Keratinocyte (primary cell): Measurements from ENCODE around the gene EDN2. TPM values are rescaled to one million over a fixed set of nuclear protein-coding genes. Genes with fewer than 3 reads are reported as not detected.

ENCODE experiments used
- DNase-seq: peaks from one replicate; pipeline ENCODE4 v3.0.0-alpha.2; 2011; ENCODE audit warnings: low read depth, missing footprints, low spot score
- FAIRE-seq: peaks from 2 replicates; lab custom pipeline; 2011; peaks lifted over from hg19 to GRCh38; lab: Jason Lieb, UNC
- H2AFZ ChIP-seq: 2 replicates; pipeline ENCODE4 v1.6.0; 2012; ENCODE audit warnings: low read length, control low read depth, inconsistent platforms; ENCODE audit not compliant: control insufficient read depth
- H3K27ac ChIP-seq: 2 replicates; pipeline ENCODE4 v1.5.1; 2011; ENCODE audit warnings: low read length; ENCODE audit not compliant: control insufficient read depth, insufficient read depth
- H3K27me3 ChIP-seq: 3 replicates; pipeline ENCODE4 v1.6.0; 2011; ENCODE audit warnings: low read length; ENCODE audit not compliant: control insufficient read depth, insufficient read depth; ENCODE audit errors: extremely low read depth
- H3K36me3 ChIP-seq, 2 experiments: 2 replicates in 1 of 2; 3 replicates in 1 of 2; pipeline ENCODE4 v1.5.1; 2011; ENCODE audit warnings: low read length in 2 of 2, mild to moderate bottlenecking in 1 of 2; ENCODE audit not compliant: control insufficient read depth in 2 of 2, insufficient read depth in 2 of 2; ENCODE audit errors: extremely low read depth in 1 of 2
- H3K4me1 ChIP-seq: 3 replicates; pipeline ENCODE4 v1.5.1; 2011; ENCODE audit warnings: low read length; ENCODE audit not compliant: control insufficient read depth, insufficient read depth; ENCODE audit errors: extremely low read depth
- H3K4me2 ChIP-seq: 3 replicates; pipeline ENCODE4 v1.6.0; 2011; ENCODE audit warnings: low read depth, low read length; ENCODE audit not compliant: control insufficient read depth, insufficient read depth; ENCODE audit errors: extremely low read depth
- H3K4me3 ChIP-seq, 3 experiments: fragments of 200-600 bp in 1 of 3; sonication (generic) in 1 of 3; 2 replicates in 2 of 3; 3 replicates in 1 of 3; pipeline ENCODE4 v1.5.1; 2011 to 2016; ENCODE audit warnings: low read length in 3 of 3, mild to moderate bottlenecking in 3 of 3, control low read depth in 2 of 3, inconsistent platforms in 1 of 3, low read depth in 1 of 3, mixed read lengths in 1 of 3, mixed run types in 1 of 3, moderate library complexity in 1 of 3; ENCODE audit not compliant: control insufficient read depth in 2 of 3, insufficient read depth in 2 of 3; ENCODE audit errors: extremely low read depth in 1 of 3
- H3K79me2 ChIP-seq: 2 replicates; pipeline ENCODE4 v1.6.0; 2012; ENCODE audit warnings: low read length; ENCODE audit not compliant: control insufficient read depth, insufficient read depth
- H3K9ac ChIP-seq: 3 replicates; pipeline ENCODE4 v1.6.0; 2011; ENCODE audit warnings: low read length; ENCODE audit not compliant: control insufficient read depth, insufficient read depth; ENCODE audit errors: extremely low read depth
- H3K9me1 ChIP-seq: 3 replicates; pipeline ENCODE4 v1.6.0; 2011; ENCODE audit warnings: low read length; ENCODE audit not compliant: control insufficient read depth, insufficient read depth; ENCODE audit errors: extremely low read depth
- H3K9me3 ChIP-seq: 2 replicates; pipeline ENCODE4 v1.5.1; 2012; ENCODE audit warnings: low read depth, low read length; ENCODE audit not compliant: control insufficient read depth
- H4K20me1 ChIP-seq: 3 replicates; pipeline ENCODE4 v1.6.0; 2011; ENCODE audit warnings: low read length; ENCODE audit not compliant: control insufficient read depth, insufficient read depth; ENCODE audit errors: extremely low read depth
- CTCF ChIP-seq, 3 experiments: IDR thresholded peaks in 1 of 3; conservative IDR thresholded peaks in 1 of 3; optimal IDR thresholded peaks in 1 of 3; 2 replicates in 2 of 3; 3 replicates in 1 of 3; pipeline versions ENCODE3 to v1.5.1; 2011; ENCODE audit warnings: low read length in 3 of 3, mild to moderate bottlenecking in 3 of 3, moderate library complexity in 2 of 3, control low read depth in 1 of 3, inconsistent platforms in 1 of 3; ENCODE audit not compliant: insufficient read depth in 2 of 3; ENCODE audit errors: extremely low read depth in 1 of 3
- EZH2 ChIP-seq: IDR thresholded peaks from one replicate; pipeline ENCODE4 v1.6.1; 2012; ENCODE audit warnings: inconsistent platforms, mild to moderate bottlenecking, low read length, moderate library complexity
- dilution Hi-C: fragments of 300-500 bp; cut with MboI; formaldehyde crosslinking; loops from one replicate; pipeline ENCODE4 v1.7.0; 2020; ENCODE audit warnings: low sequenced_read_pairs; ENCODE audit not compliant: extremely low pct_ligation_motif_present
- polyA plus RNA-seq, 5 experiments: library from polyadenylated mRNA; depleted of rRNA in 3 of 5; stranded (reverse) in 3 of 5; stranded (forward) in 1 of 5; unstranded in 1 of 5; fragments of >200 nt; gene quantifications; 1 replicate in 1 of 5; 2 replicates in 3 of 5; 3 replicates in 1 of 5; pipeline versions ENCODE4 v1.2.1 to v1.2.3, GENCODE V29; 2011 to 2012; ENCODE audit warnings: missing spikeins in 2 of 5, low read depth in 1 of 5, low replicate concordance in 1 of 5

The EDN2 gene
- polyA plus RNA-seq, 1 donor (not counting 4 experiments of a cell fraction or from before 2014, with no cell fraction given): 0.34 TPM

GRCh38 chr1:41526956-41527561, 42.6 kb upstream of the EDN2 start:
- H3K27ac ChIP-seq: no peak overlapping the region
- no peaks in the 10 kb centered on the region for H3K9me3 ChIP-seq
- H3K4me1 ChIP-seq: no peaks in the 10 kb centered on the region
- dilution Hi-C loops: no loop called here
- FAIRE-seq (no peak), DNase-seq (no peak)
- H2AFZ ChIP-seq: no peak overlapping the region
- H3K27me3 ChIP-seq: peaks cover 3% of the 10 kb centered on the region
- no peaks in the 10 kb centered on the region for H4K20me1 ChIP-seq
- no peak overlapping the region for H3K4me3 ChIP-seq
- no peaks in the 10 kb centered on the region for H3K79me2 ChIP-seq
- no peaks in the 10 kb centered on the region for H3K36me3 ChIP-seq
- H3K9me1 ChIP-seq: no peaks in the 10 kb centered on the region
- TF ChIP-seq EZH2 (no peak), CTCF (optimal IDR thresholded peaks at IDR 0.05 in 1 of 3, IDR thresholded peaks at IDR 0.05 in 1 of 3, conservative IDR thresholded peaks at IDR 0.05 in 1 of 3; ENCODE audit: extremely low read depth in 1 of 3, insufficient read depth in 2 of 3, low read length in 3 of 3) (no peak)
- no peak overlapping the region for H3K4me2 ChIP-seq
- H3K9ac ChIP-seq: no peak overlapping the region

DNA sequence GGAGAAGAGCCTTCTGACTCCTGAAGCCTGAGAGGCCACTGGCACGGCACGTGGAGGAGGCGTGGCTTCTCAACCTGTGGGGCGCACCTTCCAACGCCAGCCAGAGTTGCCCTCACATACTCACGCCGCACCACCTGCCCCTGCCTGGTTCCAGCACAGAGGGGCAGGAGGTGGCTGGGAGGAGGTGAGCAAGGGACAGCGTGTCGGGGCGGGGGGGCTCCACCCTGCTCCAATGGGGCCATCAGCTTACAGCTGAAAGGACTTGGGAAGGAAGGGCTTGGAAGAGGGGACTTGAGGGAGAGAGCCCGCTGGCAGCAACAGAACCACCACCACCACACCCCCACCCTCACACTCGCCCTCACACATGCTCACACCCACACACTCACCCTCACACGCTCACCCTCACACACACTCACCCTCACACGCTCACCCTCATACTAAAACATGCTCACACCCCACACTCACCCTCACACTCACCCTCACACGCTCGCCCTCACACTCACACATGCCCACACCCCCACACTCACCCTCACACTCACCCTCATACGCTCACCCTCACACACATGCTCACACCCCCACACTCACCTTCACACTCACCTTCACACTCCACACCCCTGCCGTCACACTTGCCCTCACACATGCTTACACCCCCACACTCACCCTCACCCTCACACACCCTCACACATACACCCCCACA, 41.6 kb upstream of the EDN2 start:
- FAIRE-seq (no peak), DNase-seq (no peak)
- peaks cover 3% of the 10 kb centered on the region for H3K27me3 ChIP-seq
- no peaks in the 10 kb centered on the region for H3K79me2 ChIP-seq
- TF ChIP-seq CTCF (optimal IDR thresholded peaks at IDR 0.05 in 1 of 3, IDR thresholded peaks at IDR 0.05 in 1 of 3, conservative IDR thresholded peaks at IDR 0.05 in 1 of 3; ENCODE audit: extremely low read depth in 1 of 3, insufficient read depth in 2 of 3, low read length in 3 of 3): no peak
- TF ChIP-seq EZH2: no peak
- no peak overlapping the region for H3K27ac ChIP-seq
- dilution Hi-C loops: no loop called here
- no peaks in the 10 kb centered on the region for H4K20me1 ChIP-seq
- no peaks in the 10 kb centered on the region for H3K4me1 ChIP-seq
- no peaks in the 10 kb centered on the region for H3K36me3 ChIP-seq
- H3K9me3 ChIP-seq: no peaks in the 10 kb centered on the region
- no peak overlapping the region for H3K4me3 ChIP-seq
- no peaks in the 10 kb centered on the region for H3K9me1 ChIP-seq
- no peak overlapping the region for H2AFZ ChIP-seq
- no peak overlapping the region for H3K4me2 ChIP-seq
- H3K9ac ChIP-seq: no peak overlapping the region
